Epithelial cell of proximal tubule (primary cell): ENCODE data around the gene CERS5. TPM values are rescaled to one million over a fixed set of nuclear protein-coding genes. Genes with fewer than 3 reads are reported as not detected.

ENCODE experiments used
- DNase-seq: peaks from one replicate; pipeline ENCODE4 v3.0.0-alpha.2; 2011; ENCODE audit warnings: low read depth
- H3K4me3 ChIP-seq: 2 replicates; pipeline ENCODE4 v1.5.1; 2011; ENCODE audit warnings: low read depth, mild to moderate bottlenecking, low read length
- total RNA-seq: library from RNA; depleted of rRNA; stranded (reverse); fragments of >200 nt; gene quantifications from 2 replicates; pipeline ENCODE4 v1.2.3, GENCODE V29; 2015
- TF ChIP-seq, protein P1 (sequence below): conservative IDR thresholded peaks from 2 replicates; pipeline ENCODE4 v1.5.1; 2012; ENCODE audit warnings: low read depth, mild to moderate bottlenecking, low read length

CERS5 gene
- total RNA-seq, 1 donor from 2014 or later: 31.1 TPM

DNA sequence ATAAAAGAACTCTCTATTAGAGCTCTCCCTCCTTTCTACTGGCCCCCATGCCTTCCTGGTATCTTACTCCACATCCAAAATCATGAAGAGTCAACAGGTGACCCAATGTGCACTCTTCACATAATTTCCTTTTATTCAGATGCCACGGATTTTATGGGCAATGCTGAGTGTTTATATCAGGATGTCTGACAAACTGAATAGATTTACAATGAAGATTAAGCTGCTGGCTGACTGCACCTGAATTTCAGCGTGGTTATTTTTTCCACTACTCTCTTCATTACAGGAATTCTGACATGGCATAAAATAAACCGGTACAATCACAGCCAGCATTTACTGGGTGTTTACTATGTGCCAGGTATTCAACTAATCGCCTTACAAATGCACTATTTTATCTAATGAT, 29.4 kb upstream of the CERS5 start:
- TF ChIP-seq, protein P1, sequence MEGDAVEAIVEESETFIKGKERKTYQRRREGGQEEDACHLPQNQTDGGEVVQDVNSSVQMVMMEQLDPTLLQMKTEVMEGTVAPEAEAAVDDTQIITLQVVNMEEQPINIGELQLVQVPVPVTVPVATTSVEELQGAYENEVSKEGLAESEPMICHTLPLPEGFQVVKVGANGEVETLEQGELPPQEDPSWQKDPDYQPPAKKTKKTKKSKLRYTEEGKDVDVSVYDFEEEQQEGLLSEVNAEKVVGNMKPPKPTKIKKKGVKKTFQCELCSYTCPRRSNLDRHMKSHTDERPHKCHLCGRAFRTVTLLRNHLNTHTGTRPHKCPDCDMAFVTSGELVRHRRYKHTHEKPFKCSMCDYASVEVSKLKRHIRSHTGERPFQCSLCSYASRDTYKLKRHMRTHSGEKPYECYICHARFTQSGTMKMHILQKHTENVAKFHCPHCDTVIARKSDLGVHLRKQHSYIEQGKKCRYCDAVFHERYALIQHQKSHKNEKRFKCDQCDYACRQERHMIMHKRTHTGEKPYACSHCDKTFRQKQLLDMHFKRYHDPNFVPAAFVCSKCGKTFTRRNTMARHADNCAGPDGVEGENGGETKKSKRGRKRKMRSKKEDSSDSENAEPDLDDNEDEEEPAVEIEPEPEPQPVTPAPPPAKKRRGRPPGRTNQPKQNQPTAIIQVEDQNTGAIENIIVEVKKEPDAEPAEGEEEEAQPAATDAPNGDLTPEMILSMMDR: no peak
- no peak overlapping the region for H3K4me3 ChIP-seq
- DNase-seq: no peak

DNA sequence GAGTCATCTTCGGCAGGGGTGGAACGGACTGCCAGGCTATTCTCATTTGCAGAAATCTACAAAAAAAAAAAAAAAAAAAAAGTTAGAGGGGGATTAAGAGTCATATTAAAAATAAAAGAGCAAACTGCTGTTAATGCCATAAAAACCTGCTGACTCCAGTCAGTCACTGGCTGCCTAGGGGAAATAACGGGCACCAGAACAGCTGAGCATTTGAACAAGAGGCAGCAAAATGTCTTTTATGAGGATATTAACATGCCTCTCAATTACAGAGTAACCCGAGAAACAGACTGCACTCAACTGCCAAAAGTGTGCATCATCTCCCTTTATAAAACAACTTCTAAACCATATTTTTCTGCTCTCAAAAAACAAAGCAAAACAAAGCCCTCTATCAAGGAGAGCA, 28.7 kb upstream of the CERS5 start:
- no peak for DNase-seq
- TF ChIP-seq, protein P1: no peak
- no peak overlapping the region for H3K4me3 ChIP-seq

DNA sequence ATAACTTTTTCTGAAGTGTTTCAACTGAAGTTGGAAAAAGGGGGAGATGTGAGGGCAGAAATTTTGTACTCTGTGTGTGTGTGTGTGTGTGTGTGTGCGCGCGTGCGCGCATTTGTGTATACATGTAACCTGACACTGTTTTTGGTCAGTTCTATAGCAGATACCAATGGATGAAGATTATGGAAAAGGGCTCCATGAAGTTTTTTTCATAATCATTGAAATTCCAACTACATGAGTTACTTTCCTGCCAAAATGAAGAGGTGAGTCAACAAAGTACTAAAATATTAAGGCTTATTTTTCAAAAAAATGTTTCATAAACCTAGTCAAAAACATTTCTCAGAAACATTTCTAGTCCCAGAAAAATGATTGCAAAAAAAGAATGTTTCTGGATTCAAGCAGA, 25.7 kb upstream of the CERS5 start:
- TF ChIP-seq, protein P1: no peak
- no peak for DNase-seq
- no peak overlapping the region for H3K4me3 ChIP-seq

DNA sequence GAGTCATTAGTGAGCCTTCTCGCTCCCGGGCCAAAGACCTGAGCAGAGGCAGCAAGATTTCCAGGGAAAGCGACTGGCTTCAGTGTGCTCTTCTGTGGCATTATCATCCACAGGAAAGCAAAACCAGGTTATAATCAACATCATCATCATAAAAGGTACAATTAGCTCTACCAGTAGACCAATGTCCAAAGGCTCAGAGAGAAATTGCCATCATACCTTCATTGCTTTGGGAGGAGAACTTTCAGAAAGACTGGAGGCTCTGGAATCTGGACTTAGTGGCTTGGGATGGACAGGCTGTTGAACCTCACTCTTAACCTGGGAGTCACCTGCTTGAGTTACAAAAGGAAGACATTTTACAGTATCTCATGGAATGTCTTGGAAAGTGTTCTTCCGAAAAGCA, 25.1 kb upstream of the CERS5 start:
- no peak overlapping the region for H3K4me3 ChIP-seq
- no peak for DNase-seq
- TF ChIP-seq, protein P1: no peak

DNA sequence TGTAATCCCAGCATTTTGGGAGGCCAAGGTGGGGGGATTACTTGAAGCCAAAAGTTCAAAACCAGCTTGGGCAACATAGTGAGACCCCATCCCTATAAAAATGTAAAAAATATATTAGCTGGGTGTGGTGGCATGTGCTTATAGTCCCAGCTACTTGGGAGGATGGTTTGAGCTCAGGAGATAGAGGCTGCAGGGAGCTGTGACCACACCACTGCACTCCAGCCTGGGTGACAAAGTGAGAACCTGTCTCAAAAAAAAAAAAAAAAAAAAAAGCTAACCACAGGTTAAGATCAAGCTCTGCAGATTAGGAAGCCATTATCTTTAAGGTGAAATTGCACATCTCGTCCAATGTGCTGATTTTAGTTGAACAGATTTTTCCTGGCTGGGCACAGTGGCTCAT, 23.7 kb upstream of the CERS5 start:
- H3K4me3 ChIP-seq: no peak overlapping the region
- TF ChIP-seq, protein P1: no peak
- DNase-seq: no peak

DNA sequence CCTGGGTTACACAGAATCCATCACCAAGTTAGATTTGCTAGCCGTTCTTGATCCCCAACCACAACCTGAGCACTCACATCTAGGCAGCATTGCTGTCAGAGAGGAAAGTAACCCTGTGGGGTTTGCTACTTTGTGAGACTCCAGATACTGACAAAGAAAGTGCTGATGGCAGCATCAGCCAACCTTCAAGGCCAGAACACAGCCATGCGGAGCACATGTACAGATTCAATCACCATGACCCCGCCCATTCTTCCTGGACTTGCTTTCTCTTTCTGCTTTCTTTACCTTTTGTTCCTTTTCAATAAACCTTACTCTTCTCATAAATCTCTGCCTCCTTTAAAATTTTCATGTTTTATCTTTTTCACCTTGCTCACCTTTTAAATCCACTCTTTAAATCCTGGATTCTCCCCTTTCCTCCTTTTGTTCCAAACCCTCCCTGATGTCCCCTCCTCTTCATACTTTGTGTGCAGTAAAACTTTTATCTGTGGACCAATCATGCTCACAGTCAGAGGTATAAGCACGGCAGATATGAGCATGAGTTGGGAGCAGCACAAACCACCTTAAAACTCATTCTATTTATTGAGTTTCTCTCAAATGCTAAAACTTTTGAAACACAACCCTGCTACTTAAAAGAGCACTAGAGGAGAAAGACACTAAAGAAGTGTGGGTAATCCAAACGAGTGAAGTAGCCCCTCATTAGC, 21.9 kb upstream of the CERS5 start:
- DNase-seq: no peak
- TF ChIP-seq, protein P1: no peak
- no peak overlapping the region for H3K4me3 ChIP-seq

DNA sequence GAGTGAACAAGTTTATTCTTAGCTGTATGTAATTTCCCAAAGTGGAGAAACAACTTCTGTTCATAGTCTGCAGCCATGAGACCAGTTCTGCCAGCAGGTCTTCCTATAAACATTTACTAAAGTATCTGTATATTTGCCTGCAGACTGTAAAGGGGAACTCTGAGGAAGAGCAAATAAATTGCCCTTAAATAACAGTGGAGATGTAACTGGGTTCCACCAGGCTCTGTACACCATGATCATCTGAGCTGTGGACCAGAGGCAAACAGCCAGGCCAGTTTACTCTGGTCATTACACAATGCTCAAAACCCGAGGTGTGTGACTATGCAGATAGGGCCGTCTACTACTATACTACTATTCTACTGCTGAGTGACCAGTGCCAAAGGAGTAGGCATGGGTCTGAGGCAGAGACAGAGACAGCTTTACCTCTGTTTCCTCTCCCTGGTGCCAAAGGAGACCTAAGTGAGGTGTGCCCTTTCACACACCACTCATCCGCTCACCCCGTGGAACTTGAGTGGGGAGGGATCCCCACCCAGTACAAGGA, 21.1 kb upstream of the CERS5 start:
- no peak for DNase-seq
- no peak overlapping the region for H3K4me3 ChIP-seq
- TF ChIP-seq, protein P1: no peak
